ENCODE measurements around the gene DLGAP1.

DLGAP1 gene

GRCh38 chr18:4144201-4144600 lies 310.9 kb downstream of the DLGAP1 start:
- DNase-seq, result no peak

GRCh38 chr18:4143585-4143984 lies 311.5 kb downstream of the DLGAP1 start:
- no peak for DNase-seq

GRCh38 chr18:4142876-4143275 lies 312.2 kb downstream of the DLGAP1 start:
- DNase-seq, result no peak

- no peak for DNase-seq
Observed at GRCh38 chr18:4134700-4135099, 320.4 kb downstream of the DLGAP1 start.

- DNase-seq, result no peak
Observed at GRCh38 chr18:4130734-4131719, 324.1 kb downstream of the DLGAP1 start.

- DNase-seq, result no peak
Observed at GRCh38 chr18:4126939-4127338, 328.2 kb downstream of the DLGAP1 start.

- DNase-seq, result no peak
Observed at GRCh38 chr18:4125627-4126230, 329.4 kb downstream of the DLGAP1 start.

- DNase-seq, result no peak
Observed at GRCh38 chr18:4125224-4125623, 329.9 kb downstream of the DLGAP1 start.

GRCh38 chr18:4119813-4120212 lies 335.3 kb downstream of the DLGAP1 start:
- DNase-seq, result no peak

GRCh38 chr18:4119127-4119648 lies 335.9 kb downstream of the DLGAP1 start:
- DNase-seq, result no peak

GRCh38 chr18:4108016-4108415 lies 347.1 kb downstream of the DLGAP1 start:
- no peak for DNase-seq

GRCh38 chr18:4107049-4107467 lies 348.0 kb downstream of the DLGAP1 start:
- DNase-seq, result no peak

- DNase-seq, result peak; percentile 67 to 83 (median 78)
Observed at GRCh38 chr18:4106407-4107033, 348.6 kb downstream of the DLGAP1 start.

GRCh38 chr18:4102901-4103300 lies 352.2 kb downstream of the DLGAP1 start:
- no peak for DNase-seq

GRCh38 chr18:4101009-4101408 lies 354.1 kb downstream of the DLGAP1 start:
- no peak for DNase-seq

- DNase-seq, result no peak
Observed at GRCh38 chr18:4096486-4096885, 358.6 kb downstream of the DLGAP1 start.

- DNase-seq, result no peak
Observed at GRCh38 chr18:4093676-4094075, 361.4 kb downstream of the DLGAP1 start.

GRCh38 chr18:4084382-4084900 lies 370.7 kb downstream of the DLGAP1 start:
- DNase-seq, result no peak

GRCh38 chr18:4078246-4078645 lies 376.9 kb downstream of the DLGAP1 start:
- DNase-seq, result no peak

- no peak for DNase-seq
Observed at GRCh38 chr18:4077721-4078120, 377.4 kb downstream of the DLGAP1 start.

- no peak for DNase-seq
Observed at GRCh38 chr18:4077204-4077603, 377.9 kb downstream of the DLGAP1 start.

GRCh38 chr18:4074647-4075046 lies 380.5 kb downstream of the DLGAP1 start:
- DNase-seq, result no peak

GRCh38 chr18:4069183-4069582 lies 385.9 kb downstream of the DLGAP1 start:
- DNase-seq, result no peak

All from suppressor macrophage (primary cell).